ENCODE results near the gene SDR42E1.

GRCh38 chr16:81946206-81946605 is 65.1 kb downstream of the SDR42E1 start:
- TF ChIP-seq YY1 (IDR thresholded peaks at IDR 0.05; ENCODE audit: insufficient read depth, insufficient read length) (no peak), ZNF274 (IDR thresholded peaks at IDR 0.05; ENCODE audit: low read depth, low read length) (no peak), SUZ12 (IDR thresholded peaks at IDR 0.05; ENCODE audit: extremely low read depth, insufficient read depth, insufficient read length) (no peak)

Data from NT2/D1 (cell line).